ENCODE measurements around the gene TRPM8. TPM values are rescaled to one million over a fixed set of nuclear protein-coding genes. Genes with fewer than 3 reads are reported as not detected.

Gene TRPM8
- total and polyA plus RNA-seq, 2 of the 8 experiments (the other 6 are each of a cell fraction or from before 2014, with no cell fraction given) = 0.18 to 0.54 TPM

GRCh38 chr2:233942731-233943130, 25.6 kb downstream of the TRPM8 start:
- Histone ChIP-seq H3K4me1 (replicated peaks in 1 of 4; ENCODE audit: control insufficient read depth in 3 of 4, insufficient read depth in 4 of 4, low read length in 3 of 4) (no peaks in the 10 kb centered on the region), H2BK5ac (ENCODE audit: low read depth, low read length) (no peak overlapping the region), H3K36me3 (ENCODE audit: control insufficient read depth in 2 of 4, insufficient read depth in 4 of 4, low read length in 3 of 4) (no peaks in the 10 kb centered on the region), H3K14ac (ENCODE audit: insufficient read length) (no peak overlapping the region), H3K79me1 (ENCODE audit: low read depth, low read length) (no peaks in the 10 kb centered on the region), H3K79me2 (ENCODE audit: control insufficient read depth in 1 of 2, insufficient read depth in 2 of 2, low read length in 2 of 2) (no peaks in the 10 kb centered on the region), H2AFZ (ENCODE audit: low read length) (no peak overlapping the region), H3K18ac (ENCODE audit: extremely low read depth, low read length) (no peak overlapping the region), H2BK12ac (ENCODE audit: low read depth, low read length) (no peak overlapping the region), H4K91ac (replicated peaks; ENCODE audit: insufficient read length, low read length) (no peak overlapping the region), H3K4me2 (ENCODE audit: insufficient read depth in 1 of 2, low read depth in 2 of 2, low read length in 2 of 2) (no peak overlapping the region), H3K4me3 (ENCODE audit: extremely low read depth in 1 of 4, insufficient read depth in 2 of 4, low read depth in 3 of 4, low read length in 4 of 4) (no peak overlapping the region), H3K23me2 (ENCODE audit: low read depth, low read length) (no peaks in the 10 kb centered on the region), H2BK120ac (replicated peaks; ENCODE audit: low read depth, low read length) (no peak overlapping the region), H4K8ac (ENCODE audit: extremely low read depth, insufficient read depth, low read length) (no peak overlapping the region), H3K56ac (replicated peaks; ENCODE audit: insufficient read length, low read depth, low read length) (no peak overlapping the region), H2BK20ac (ENCODE audit: low read length) (no peak overlapping the region), H3K23ac (ENCODE audit: insufficient read length) (no peak overlapping the region), H3K27ac (ENCODE audit: low read depth, low read length) (no peak overlapping the region), H4K20me1 (replicated peaks in 1 of 2; ENCODE audit: control insufficient read depth in 1 of 2, insufficient read depth in 2 of 2, low read length in 2 of 2) (no peaks in the 10 kb centered on the region), H2AK5ac (ENCODE audit: low read depth, low read length) (no peak overlapping the region), H3K9ac (replicated peaks in 1 of 4; ENCODE audit: extremely low read depth in 1 of 4, low read depth in 3 of 4, low read length in 3 of 4) (no peak overlapping the region), H2BK15ac (ENCODE audit: low read length) (no peak overlapping the region), H4K5ac (ENCODE audit: insufficient read length, low read depth, low read length) (no peak overlapping the region), H3K27me3 (replicated peaks in 1 of 4; ENCODE audit: control insufficient read depth in 3 of 4, extremely low read depth in 1 of 4, insufficient read depth in 3 of 4, low read length in 3 of 4) (no peaks in the 10 kb centered on the region), H3K9me3 (ENCODE audit: insufficient read depth in 2 of 2, low read depth in 1 of 2, low read length in 1 of 2) (peaks cover 3 to 11% of the 10 kb centered on the region in 2 experiments; a peak in 1 of 4 replicates), H3K4ac (replicated peaks; ENCODE audit: insufficient read length, low read depth, low read length) (no peak overlapping the region)
- WGBS, 2 experiments (ENCODE audit: extremely low coverage in 1 of 2, insufficient coverage in 1 of 2, insufficient read length in 1 of 2, insufficient replicate concordance in 2 of 2, low coverage in 1 of 2, low lambda C conversion rate in 2 of 2, missing lambda C conversion rate in 1 of 2) = 93% methylated on average over 4 of the region's 4 CpGs; no CpG with 5 or more reads in 1 of the 2 experiments
- POLR2A ChIA-PET (ENCODE audit: partially characterized antibody) = no interaction called here
- CTCF ChIA-PET (ENCODE audit: partially characterized antibody) = no interaction called here
- no peak for FAIRE-seq
- no peak for DNase-seq (ENCODE audit: low read depth in 1 of 2, low spot score in 2 of 2)
- no peak for TF ChIP-seq TAF7 (optimal IDR thresholded peaks at IDR 0.05; ENCODE audit: borderline replicate concordance, low read depth, low read length)
- TF ChIP-seq CEBPB (IDR thresholded peaks at IDR 0.05; ENCODE audit: low read depth, low read length) = no peak
- TF ChIP-seq CTBP2 (IDR thresholded peaks at IDR 0.05; ENCODE audit: borderline replicate concordance, insufficient read depth, insufficient read length, low read length) = no peak
- no peak for TF ChIP-seq E2F6 (IDR thresholded peaks at IDR 0.05)
- no peak for TF ChIP-seq JUND (IDR thresholded peaks at IDR 0.05; ENCODE audit: low read length)
- TF ChIP-seq EGR1 (IDR thresholded peaks at IDR 0.05; ENCODE audit: borderline replicate concordance, low read depth, low read length) = no peak
- TF ChIP-seq NANOG (IDR thresholded peaks at IDR 0.05; ENCODE audit: insufficient read depth, low read depth, low read length, poor library complexity, severe bottlenecking) = no peak
- TF ChIP-seq HDAC6 (IDR thresholded peaks at IDR 0.05; ENCODE audit: low read depth, low read length) = no peak
- TF ChIP-seq MAFK (IDR thresholded peaks at IDR 0.05; ENCODE audit: low read depth, low read length) = no peak
- TF ChIP-seq SIRT6 (IDR thresholded peaks at IDR 0.05; ENCODE audit: low read length) = no peak
- TF ChIP-seq KDM4A (IDR thresholded peaks at IDR 0.05; ENCODE audit: low read depth, low read length, severe bottlenecking) = no peak
- no peak for TF ChIP-seq BCL11A (IDR thresholded peaks at IDR 0.05; ENCODE audit: low read depth in 2 of 2, low read length in 2 of 2)
- no peak for TF ChIP-seq EP300 (IDR thresholded peaks at IDR 0.05; ENCODE audit: borderline replicate concordance in 1 of 2, low read depth in 2 of 2, low read length in 2 of 2)
- TF ChIP-seq RBBP5 (IDR thresholded peaks at IDR 0.05; ENCODE audit: borderline replicate concordance, low read depth, low read length) = no peak
